ENCODE measurements around the gene SLAMF1.
"Not testable (repeated sequence)": the region's sequence is repeated elsewhere in the genome, so short reads cannot be mapped to it uniquely, and the experiment has no call there.

SLAMF1 gene

DNA sequence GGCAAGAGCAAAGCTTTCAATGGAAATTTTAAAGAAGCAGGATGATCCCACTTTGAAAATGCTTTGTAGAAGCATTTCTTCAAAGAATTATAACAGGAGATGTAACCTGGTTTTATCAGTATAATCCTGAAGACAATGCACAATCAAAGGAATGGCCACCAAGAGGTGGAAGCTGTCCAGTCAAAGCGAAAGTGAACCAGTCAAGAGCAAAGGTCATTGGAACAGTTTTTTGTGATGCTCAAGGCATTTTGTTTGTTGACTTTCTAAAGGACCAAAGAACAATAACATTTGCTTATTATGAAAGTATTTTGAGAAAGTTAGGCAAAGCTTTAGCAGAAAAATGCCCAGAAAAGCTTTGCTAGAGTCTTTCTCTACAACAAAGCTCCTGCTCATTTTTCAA lies 62.1 kb downstream of the SLAMF1 start:
- no peak for TF ChIP-seq MYC (IDR thresholded peaks at IDR 0.05; ENCODE audit: low read depth, low read length)
- no peak for TF ChIP-seq CTCF (IDR thresholded peaks at IDR 0.05; ENCODE audit: low read depth, low read length)
- no peak for TF ChIP-seq MAX (IDR thresholded peaks at IDR 0.05; ENCODE audit: low read depth, low read length)
- no peak for TF ChIP-seq POLR2A (IDR thresholded peaks at IDR 0.05; ENCODE audit: extremely low read depth, insufficient read length)
- H3K4me3 ChIP-seq (ENCODE audit: low read depth, low read length), result no peak overlapping the region
- DNase-seq (ENCODE audit: low read depth), result no peak

DNA sequence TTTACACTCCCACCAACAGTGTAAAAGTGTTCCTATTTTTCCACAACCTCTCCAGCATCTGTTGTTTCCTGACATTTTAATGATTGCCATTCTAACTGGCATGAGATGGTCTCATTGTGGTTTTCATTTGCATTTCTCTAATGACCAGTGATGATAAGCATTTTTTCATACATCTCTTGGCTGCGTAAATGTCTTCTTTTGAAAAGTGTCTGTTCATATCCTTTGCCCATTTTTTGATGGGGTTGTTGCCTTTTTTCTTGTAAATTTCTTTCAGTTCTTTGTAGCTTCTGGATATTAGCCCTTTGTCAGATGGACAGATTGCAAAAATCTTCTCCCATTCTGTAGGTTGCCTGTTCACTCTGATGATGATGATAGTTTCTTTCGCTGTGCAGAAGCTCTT lies 63.9 kb downstream of the SLAMF1 start:
- not testable (repeated sequence) for DNase-seq (ENCODE audit: low read depth); H3K4me3 ChIP-seq (ENCODE audit: low read depth, low read length)

DNA sequence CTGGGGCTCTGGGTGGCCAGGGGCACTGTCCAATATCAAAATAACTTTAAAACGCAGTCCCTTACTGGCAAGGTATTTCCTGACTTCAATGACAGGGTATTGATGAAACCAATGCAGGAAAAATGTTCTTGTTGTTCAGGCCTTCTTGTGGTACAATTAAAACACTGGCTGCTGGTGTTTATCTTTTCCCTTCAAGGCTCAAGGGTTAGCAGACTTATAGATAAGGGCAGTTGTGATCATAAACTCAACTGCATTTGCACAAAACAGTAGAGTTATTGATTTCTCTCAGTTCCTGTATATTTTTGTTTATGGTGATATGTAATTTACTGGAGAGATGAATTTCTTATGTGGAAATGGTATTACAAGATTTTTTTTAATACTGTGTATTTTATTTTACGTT lies 64.9 kb downstream of the SLAMF1 start:
- DNase-seq (ENCODE audit: low read depth), result no peak
- TF ChIP-seq POLR2A (IDR thresholded peaks at IDR 0.05; ENCODE audit: extremely low read depth, insufficient read length) (no peak), MYC (IDR thresholded peaks at IDR 0.05; ENCODE audit: low read depth, low read length) (no peak), MAX (IDR thresholded peaks at IDR 0.05; ENCODE audit: low read depth, low read length) (no peak), CTCF (IDR thresholded peaks at IDR 0.05; ENCODE audit: low read depth, low read length) (no peak)

GRCh38 chr1:160580221-160580812 lies 66.5 kb downstream of the SLAMF1 start:
- no peak overlapping the region for H3K4me3 ChIP-seq (ENCODE audit: low read depth, low read length)
- peak; percentile 46 for DNase-seq (ENCODE audit: low read depth)
- no peak for TF ChIP-seq MYC (IDR thresholded peaks at IDR 0.05; ENCODE audit: low read depth, low read length)
- no peak for TF ChIP-seq CTCF (IDR thresholded peaks at IDR 0.05; ENCODE audit: low read depth, low read length)
- no peak for TF ChIP-seq POLR2A (IDR thresholded peaks at IDR 0.05; ENCODE audit: extremely low read depth, insufficient read length)
- no peak for TF ChIP-seq MAX (IDR thresholded peaks at IDR 0.05; ENCODE audit: low read depth, low read length)

More for the DNA sequence above, 64.9 kb downstream of the SLAMF1 start:
- H3K4me3 ChIP-seq (ENCODE audit: low read depth, low read length), result no peak overlapping the region

- DNase-seq (ENCODE audit: low read depth), result peak; percentile 53
- peak; percentile 22 for TF ChIP-seq POLR2A (IDR thresholded peaks at IDR 0.05; ENCODE audit: extremely low read depth, insufficient read length)
- no peak for TF ChIP-seq CTCF (IDR thresholded peaks at IDR 0.05; ENCODE audit: low read depth, low read length)
- H3K4me3 ChIP-seq (ENCODE audit: low read depth, low read length), result peak within 1 kb of the TSS; percentile 69
These were observed 67.6 kb downstream of the SLAMF1 start, which contains the start of gene CD84 for GRCh38 chr1:160579216-160579701. CD84 (minus strand) TSS chr1:160579496; CDS start chr1:160579437, 59 bp downstream.

GRCh38 chr1:160578525-160579191 lies 68.2 kb downstream of the SLAMF1 start:
- DNase-seq (ENCODE audit: low read depth), result peak; percentile 15
- TF ChIP-seq MAX (IDR thresholded peaks at IDR 0.05; ENCODE audit: low read depth, low read length) (no peak), MYC (IDR thresholded peaks at IDR 0.05; ENCODE audit: low read depth, low read length) (no peak), CTCF (IDR thresholded peaks at IDR 0.05; ENCODE audit: low read depth, low read length) (no peak), POLR2A (IDR thresholded peaks at IDR 0.05; ENCODE audit: extremely low read depth, insufficient read length) (no peak)
- peak overlapping the region; percentile 69 for H3K4me3 ChIP-seq (ENCODE audit: low read depth, low read length)
